NCI-H1092 treated with DMSO at 0.1 percent for 48 hours (cell line): ENCODE measurements around the gene SYCP2L.

Source experiments
- DNase-seq: peaks from one replicate; lab custom pipeline; 2025; lab: John Stamatoyannopoulos, UW

Gene SYCP2L

DNA sequence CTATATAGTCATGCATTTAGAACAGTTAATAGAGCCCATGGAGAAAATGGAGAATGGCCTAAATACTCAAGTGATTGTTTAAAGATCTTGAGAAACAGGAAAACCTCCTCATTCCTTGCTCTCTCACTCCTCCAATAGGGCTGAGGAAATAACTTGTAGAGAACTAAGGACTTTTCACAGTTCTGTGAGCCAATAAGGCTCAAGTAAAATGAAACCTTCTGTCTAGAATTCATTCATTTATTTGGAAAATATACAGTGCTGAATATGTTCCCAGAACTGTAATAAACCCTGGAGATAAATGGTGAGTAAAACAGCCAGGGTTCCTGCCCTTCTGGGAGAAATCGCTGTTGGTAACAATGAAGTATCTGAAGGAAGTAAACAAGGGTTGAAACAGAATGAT, 122.0 kb downstream of the SYCP2L start:
- DNase-seq, result no peak

DNA sequence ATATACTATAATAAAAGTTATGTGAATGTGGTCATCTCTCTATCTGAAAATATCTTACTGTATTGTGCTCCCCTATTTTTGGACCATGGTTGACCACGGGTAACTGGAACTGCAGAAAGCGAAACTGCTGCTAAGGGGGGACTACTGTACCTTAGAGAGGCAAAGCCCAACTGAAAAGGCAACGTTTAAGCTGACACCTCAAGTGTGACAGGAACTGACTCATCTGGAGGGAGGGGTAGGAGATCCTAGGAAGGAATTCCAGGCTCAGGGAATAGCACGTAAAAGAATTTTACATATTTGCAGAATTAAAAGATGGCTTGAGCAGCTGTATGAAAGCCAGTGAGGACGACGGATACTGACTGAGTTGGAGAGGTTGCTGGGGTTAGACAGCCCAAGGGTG, 122.5 kb downstream of the SYCP2L start:
- DNase-seq, result no peak

DNA sequence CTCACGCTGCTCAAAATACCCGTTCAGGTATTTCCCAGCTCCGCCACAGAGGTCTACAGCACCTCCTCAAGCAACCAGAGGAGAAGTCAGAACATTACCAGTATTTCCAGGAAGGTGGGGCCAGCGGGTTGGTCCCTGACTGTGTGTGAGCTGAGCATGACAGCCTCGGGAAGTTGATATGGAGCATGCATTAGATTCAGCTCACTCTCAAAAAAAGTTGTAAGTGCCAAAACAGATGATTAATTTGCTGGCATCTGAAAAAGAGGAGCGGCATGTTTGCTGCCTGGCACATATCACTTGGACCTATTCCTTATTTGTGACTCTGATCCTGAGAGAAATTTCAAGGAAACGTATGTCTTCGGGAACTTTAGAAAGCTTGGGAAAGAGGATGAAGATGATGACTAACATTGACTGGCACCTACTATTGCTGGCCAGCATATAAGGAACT, 125.0 kb downstream of the SYCP2L start:
- DNase-seq, result no peak

DNA sequence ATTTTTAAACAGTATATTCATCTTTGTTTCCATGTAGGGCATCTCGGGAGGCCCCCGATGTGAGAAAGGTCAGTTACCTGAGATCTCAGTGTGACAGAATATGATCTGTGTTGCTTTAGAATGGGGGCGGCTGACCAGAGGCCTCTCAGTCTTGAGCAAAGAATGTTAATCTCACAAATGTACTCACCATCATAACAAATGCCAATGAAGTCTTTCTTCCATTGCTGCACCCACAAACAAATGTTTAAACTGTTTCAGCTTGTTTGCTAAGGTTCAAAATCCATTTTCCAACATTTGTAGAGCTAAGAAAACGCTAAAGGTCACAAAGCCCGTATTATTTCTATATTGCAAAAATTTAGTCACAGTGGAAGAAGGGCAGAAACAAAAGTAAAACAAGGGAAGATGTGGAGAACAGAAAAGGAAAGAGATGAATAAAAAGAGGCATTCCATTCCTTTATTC, 125.5 kb downstream of the SYCP2L start:
- DNase-seq, result no peak

DNA sequence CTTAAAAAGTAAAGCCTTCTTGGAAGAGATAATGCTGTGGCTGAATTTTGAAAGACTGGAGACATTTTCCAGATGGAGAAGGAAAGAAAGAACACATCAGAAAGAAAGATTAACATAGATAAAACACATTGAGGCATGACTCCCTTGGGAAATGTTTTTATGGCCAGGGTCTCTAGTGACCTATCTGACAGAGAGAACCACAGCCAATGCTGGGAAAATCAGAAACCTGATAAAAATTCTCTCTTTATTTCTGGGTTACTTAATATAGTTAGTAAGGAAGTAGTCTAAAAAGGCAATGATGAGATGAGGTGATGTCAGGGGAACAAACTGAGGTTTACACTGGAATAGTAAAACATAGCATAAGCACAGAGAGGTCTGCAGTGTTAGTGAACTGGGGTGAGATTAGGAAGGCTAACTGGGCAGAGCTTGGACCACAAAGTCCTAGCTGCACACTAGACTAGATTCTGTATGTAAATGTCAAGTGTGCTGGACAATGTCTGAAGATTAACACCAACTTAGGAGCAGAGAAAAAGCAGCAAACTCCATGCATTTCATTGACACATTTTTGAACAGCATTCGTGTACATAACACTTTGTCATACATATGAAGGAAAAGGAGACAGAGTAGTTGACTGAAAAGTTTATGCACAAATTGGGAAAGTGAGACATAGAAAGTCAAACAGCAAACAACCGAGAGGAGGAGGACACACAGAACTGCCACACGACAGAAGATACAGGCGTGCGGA, 126.3 kb downstream of the SYCP2L start:
- DNase-seq, result no peak

DNA sequence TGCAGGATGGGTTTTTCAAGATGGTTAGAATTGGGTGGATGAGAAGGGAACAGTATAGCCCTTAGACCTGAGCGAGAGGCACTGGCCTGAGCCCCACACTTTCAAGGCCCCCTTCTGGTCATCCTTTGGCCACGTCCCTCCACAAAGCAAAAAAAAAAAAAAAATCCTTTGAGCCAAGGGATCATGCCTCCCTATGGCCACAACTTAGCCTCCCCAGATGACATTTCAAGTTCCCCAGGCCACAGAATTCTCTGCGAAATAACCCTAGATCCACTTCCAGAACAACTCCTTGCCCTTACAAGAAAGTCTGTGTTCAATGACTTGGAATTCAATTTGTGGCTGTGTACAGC, 126.8 kb downstream of the SYCP2L start:
- no peak for DNase-seq

DNA sequence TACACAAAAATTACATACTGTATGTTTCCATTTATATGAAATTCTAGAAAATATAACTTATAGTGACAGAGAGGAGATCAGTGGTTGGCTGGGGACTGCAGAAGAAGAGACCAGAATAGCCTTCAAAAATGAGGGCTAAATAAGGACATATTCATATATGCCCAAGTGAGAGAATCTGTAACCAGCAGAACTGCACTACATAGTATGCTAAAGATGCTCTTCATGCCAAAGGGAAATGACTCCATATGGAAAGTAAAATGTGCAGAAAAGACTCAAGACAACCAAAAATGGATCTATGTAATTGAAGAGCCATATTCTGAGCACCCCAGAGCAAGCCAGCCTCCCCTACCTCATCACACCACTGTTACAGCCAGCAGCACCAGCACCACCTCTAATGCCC, 128.2 kb downstream of the SYCP2L start:
- no peak for DNase-seq

DNA sequence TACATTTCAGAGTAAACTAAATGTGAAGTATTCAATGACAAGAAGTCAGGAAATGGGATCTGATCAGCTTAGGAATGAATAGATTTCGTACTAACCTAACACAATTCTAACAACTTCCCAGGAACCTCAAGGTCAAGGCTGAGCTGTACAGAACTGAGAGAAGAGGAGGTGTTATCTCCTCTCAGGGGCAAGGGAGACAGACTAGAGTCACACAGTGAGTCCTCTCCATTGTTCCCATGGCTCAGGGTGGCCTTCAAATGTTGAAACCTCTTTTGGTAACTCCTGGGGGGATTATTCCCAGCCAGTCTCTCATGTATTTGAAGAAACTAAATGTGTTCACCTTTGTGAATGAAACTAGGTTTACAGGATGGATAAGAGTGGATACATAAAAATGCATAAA, 129.6 kb downstream of the SYCP2L start:
- no peak for DNase-seq

DNA sequence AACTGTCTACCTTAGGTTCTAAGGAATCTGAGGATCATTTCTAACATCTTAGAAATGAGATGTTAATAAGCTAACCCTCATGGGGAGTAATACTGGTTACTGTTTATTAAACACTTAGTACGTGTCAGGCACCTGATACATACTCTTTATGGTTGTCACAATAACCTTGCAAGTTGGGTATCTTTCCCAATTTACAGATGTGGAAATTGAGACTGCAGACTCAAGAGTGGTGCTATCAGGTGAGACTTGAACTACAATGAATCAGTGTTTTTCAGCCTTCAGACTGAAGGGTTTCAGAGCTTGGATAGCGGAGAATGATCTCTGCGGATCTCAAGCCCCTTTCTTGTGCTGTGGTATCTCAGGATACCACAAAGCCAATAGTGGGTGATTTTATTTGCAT, 130.2 kb downstream of the SYCP2L start:
- DNase-seq, result no peak

DNA sequence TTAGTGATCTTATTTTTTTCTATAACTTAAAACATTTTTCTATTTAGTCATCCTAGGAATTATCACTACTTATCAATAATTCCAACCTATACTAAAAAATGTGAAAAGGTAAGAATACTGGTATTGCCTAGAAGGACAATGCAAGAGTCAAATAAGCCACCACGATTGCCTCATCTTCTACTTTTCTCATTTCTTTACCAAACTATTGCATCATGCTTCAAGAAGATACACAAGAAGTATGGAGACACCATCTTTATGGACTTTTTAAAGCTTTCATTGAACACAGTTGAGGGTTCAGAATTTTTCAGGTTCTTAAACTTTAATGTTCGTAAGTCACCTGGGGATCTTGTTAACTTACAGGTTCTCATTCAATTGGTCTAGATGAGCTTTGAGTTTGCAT, 131.4 kb downstream of the SYCP2L start:
- no peak for DNase-seq

DNA sequence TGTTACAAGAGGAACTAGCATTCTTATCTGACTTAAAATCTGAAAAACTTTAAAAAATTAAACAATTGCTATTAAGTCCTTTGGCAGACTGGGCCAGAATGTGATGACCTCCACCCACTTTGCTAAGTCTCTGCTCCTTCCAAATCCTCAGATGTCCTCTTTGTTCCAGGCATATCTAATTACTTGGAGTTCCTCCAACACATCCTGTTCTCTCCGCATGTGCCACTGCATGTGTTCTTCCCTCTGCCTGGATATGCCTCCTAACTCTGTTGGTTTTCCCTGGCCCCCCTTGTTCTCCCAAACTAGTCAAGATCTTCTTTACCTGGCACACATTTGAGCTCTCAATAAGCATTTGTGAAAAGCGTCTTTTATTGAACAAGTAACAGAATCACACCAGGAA, 134.2 kb downstream of the SYCP2L start:
- DNase-seq, result no peak

DNA sequence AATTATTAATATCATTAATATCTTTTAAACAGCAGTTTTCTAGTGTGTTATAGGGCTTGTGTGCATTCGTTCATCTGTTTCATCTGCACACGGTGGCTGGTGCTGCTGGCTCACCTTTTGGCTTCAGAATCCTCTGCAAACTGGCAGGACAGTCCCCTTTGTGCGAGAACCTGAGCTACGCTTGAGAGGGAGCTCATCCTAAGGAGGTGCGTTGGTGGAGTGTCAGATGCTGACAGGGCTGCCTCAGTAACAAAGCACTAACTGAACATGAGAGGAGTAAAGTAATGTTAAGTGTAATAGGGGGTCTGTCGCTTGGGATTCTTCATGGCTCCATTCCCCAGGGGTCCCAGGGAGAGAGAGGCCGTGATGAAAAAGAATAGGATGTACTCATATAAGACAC, 134.9 kb downstream of the SYCP2L start:
- no peak for DNase-seq

DNA sequence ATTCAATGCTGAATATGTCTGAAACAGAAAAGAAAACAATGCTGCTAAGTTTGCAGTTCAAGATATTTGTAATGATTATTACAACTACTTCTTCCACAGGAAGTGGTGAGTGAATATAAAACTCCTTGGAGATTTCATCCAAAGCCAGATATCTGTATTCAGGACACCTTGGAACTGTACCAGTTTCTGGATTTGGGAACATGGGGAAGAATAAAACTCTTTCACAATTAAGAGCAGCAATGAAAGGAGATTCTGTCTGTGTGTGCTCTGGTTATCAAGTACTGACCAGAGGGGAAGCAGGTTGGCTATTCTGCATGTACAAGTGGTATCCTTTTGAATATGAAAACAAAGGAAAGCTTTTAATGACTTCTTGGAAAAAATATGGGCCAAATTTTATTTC, 136.2 kb downstream of the SYCP2L start:
- no peak for DNase-seq
